HG02610 (cell line): ENCODE results near the gene CHAC1.

Source experiments
- ATAC-seq: cut with Tn5 transposase; IDR thresholded peaks from one replicate; pipeline ENCODE4 v1.9.1; 2021; ENCODE audit warnings: mild to moderate bottlenecking, moderate library complexity; ENCODE audit not compliant: unreplicated experiment

Gene CHAC1

GRCh38 chr15:40952901-40953712 is at the start of gene CHAC1:
TSS of gene CHAC1 (plus strand) at chr15:40953471. CDS start at chr15:40953584, 113 bp downstream.
- peak; percentile 93 for ATAC-seq

GRCh38 chr15:40904552-40905201 is 48.6 kb upstream of the CHAC1 start:
- ATAC-seq = no peak

GRCh38 chr15:40906091-40906990 is 46.9 kb upstream of the CHAC1 start:
- ATAC-seq = peak; percentile 65

GRCh38 chr15:40906991-40907802 is 46.1 kb upstream of the CHAC1 start:
- ATAC-seq = no peak

GRCh38 chr15:40908095-40908494 is 45.2 kb upstream of the CHAC1 start:
- ATAC-seq = no peak

GRCh38 chr15:40909662-40910630 is 43.3 kb upstream of the CHAC1 start:
- ATAC-seq = no peak

- no peak for ATAC-seq
Measured at GRCh38 chr15:40911141-40911540, 42.1 kb upstream of the CHAC1 start.

- no peak for ATAC-seq
Measured at GRCh38 chr15:40911693-40912092, 41.6 kb upstream of the CHAC1 start.

- no peak for ATAC-seq
Measured at GRCh38 chr15:40912478-40912877, 40.8 kb upstream of the CHAC1 start.

- ATAC-seq = no peak
Measured at GRCh38 chr15:40914013-40914412, 39.3 kb upstream of the CHAC1 start.

GRCh38 chr15:40914486-40914885 is 38.8 kb upstream of the CHAC1 start:
- ATAC-seq = no peak

- no peak for ATAC-seq
Measured at GRCh38 chr15:40915116-40915661, 38.1 kb upstream of the CHAC1 start.

- ATAC-seq = no peak
Measured at GRCh38 chr15:40915679-40916078, 37.6 kb upstream of the CHAC1 start.

- no peak for ATAC-seq
Measured at GRCh38 chr15:40917585-40917984, 35.7 kb upstream of the CHAC1 start.

- no peak for ATAC-seq
Measured at GRCh38 chr15:40918146-40918798, 35.0 kb upstream of the CHAC1 start.

GRCh38 chr15:40918799-40919392 is 34.4 kb upstream of the CHAC1 start:
- no peak for ATAC-seq

- no peak for ATAC-seq
Measured at GRCh38 chr15:40921949-40922607, 31.2 kb upstream of the CHAC1 start.

- no peak for ATAC-seq
Measured at GRCh38 chr15:40922608-40923005, 30.7 kb upstream of the CHAC1 start.
